ENCODE measurements around the gene TAS2R9. TPM values are rescaled to one million over a fixed set of nuclear protein-coding genes. Genes with fewer than 3 reads are reported as not detected.
A peak's percentile ranks its signal among the peaks of the same experiment; 100 is the strongest.

Gene TAS2R9, protein sequence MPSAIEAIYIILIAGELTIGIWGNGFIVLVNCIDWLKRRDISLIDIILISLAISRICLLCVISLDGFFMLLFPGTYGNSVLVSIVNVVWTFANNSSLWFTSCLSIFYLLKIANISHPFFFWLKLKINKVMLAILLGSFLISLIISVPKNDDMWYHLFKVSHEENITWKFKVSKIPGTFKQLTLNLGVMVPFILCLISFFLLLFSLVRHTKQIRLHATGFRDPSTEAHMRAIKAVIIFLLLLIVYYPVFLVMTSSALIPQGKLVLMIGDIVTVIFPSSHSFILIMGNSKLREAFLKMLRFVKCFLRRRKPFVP
- total RNA-seq: not detected

DNA sequence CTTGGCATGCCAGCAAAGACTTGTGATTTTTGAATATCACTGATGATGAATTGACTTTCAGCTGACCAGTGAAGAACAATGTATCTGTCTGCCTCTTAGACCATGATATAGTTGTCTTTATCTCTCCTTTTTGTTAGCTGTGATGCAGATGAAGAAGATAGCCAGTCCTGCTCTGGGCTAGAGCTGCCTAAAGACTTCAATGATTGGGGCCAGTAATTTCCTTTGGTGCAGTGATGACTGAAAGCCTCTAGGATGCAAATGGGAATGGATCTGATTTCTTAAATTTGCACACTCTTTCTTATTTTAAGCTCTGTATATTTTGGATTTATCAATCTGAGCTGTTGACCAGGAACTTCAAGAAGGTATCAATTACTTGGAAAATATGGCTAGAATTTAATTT lies at the start of gene TAS2R9:
TAS2R9 (minus strand) TSS at position 101 of the 400 bp plus-strand sequence; CDS start at position 8, 93 bp downstream.
- no peak within 1 kb of the TSS for H3K27ac Mint-ChIP-seq
- no peaks in the 10 kb centered on the region for H3K36me3 Mint-ChIP-seq
- H3K27me3 Mint-ChIP-seq: peaks cover 46% of the 10 kb centered on the region
- H3K4me3 Mint-ChIP-seq: no peak within 1 kb of the TSS
- no peak for DNase-seq
- H3K9me3 Mint-ChIP-seq (ENCODE audit: low read depth): no peaks in the 10 kb centered on the region
- no peak for ATAC-seq
- no peaks in the 10 kb centered on the region for H3K4me1 Mint-ChIP-seq
- CTCF ChIA-PET: no interaction called here

DNA sequence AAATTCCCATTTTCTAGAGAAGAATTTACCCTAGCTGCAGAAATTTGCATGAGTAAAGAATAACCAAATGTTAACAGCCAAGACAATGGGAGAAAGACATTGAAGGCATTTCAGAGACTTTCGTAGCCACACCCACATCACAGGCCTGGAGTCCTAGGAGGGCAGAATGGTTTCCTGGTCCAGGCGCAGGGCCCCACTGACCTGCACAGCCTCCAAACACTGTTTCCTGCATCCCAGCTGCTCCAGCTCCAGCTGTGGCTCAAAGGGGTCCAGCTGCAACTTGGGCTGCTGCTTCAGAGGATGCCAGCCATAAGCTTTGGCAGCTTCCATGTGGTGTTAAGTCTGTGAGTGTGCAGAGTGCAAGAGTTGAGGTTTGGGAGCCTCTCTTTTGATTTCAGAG lies 45.8 kb upstream of the TAS2R9 start:
- H3K27me3 Mint-ChIP-seq: no peaks in the 10 kb centered on the region
- peaks cover 15% of the 10 kb centered on the region for H3K4me1 Mint-ChIP-seq
- CTCF ChIA-PET: no interaction called here
- no peak for ATAC-seq
- no peak overlapping the region for H3K4me3 Mint-ChIP-seq
- no peak overlapping the region for H3K27ac Mint-ChIP-seq
- H3K9me3 Mint-ChIP-seq (ENCODE audit: low read depth): peaks cover 25% of the 10 kb centered on the region
- peaks cover 58% of the 10 kb centered on the region for H3K36me3 Mint-ChIP-seq
- no peak for DNase-seq

DNA sequence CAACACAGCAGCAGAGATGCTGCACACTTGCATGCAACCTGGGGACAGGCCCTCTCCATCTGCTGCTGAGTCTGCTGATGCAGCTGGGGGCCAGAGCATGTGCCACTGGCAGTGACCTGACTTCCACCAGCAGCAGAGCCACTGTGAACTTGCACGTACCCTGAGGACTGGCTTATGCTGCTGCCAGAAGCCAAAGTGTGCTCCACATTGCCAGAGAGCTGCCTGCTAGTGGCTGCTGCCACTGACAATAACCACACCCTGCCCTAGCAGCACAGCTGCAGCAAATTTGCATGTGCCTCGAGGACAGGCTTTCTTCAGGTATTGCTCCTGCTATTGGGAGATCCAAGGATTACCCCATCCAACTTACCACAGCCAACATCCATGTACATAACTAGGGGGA lies 43.8 kb upstream of the TAS2R9 start:
- H3K27ac Mint-ChIP-seq: no peak overlapping the region
- DNase-seq: no peak
- no peak overlapping the region for H3K4me3 Mint-ChIP-seq
- peaks cover 35% of the 10 kb centered on the region for H3K4me1 Mint-ChIP-seq
- CTCF ChIA-PET: no interaction called here
- ATAC-seq: no peak
- peaks cover 51% of the 10 kb centered on the region for H3K36me3 Mint-ChIP-seq
- no peaks in the 10 kb centered on the region for H3K27me3 Mint-ChIP-seq
- peaks cover 25% of the 10 kb centered on the region for H3K9me3 Mint-ChIP-seq (ENCODE audit: low read depth)

DNA sequence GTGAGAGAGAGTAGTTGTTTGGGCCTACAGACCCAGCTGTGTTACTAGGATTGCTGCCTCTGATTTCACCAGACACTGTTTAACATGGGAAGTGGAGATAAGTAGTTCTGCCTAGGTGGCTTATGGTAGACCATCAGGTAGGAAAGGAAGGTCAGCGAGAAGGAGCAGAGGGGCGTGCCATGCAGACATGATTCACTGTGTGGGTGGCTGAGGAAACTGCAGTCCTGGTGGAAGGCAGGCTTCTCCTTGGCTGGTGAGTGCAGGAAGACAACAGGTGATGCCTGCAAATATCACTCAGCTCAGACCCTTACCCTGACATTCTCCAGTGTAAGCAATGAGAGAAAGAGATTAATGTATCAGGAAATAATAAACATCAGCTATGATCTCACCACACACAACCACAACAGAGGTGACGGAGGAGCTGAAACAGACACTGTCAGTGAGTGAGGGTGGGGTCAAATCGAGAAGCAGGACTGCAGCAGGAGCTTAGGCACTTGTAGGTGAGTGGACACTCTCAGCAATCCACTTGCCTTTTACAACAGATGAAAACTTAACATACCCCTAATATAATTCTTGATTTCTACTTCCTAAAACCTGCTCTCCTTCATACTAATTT lies 41.4 kb upstream of the TAS2R9 start:
- Mint-ChIP-seq H3K36me3 (peaks cover 43% of the 10 kb centered on the region), H3K27ac (peak overlapping the region; percentile 26), H3K27me3 (no peaks in the 10 kb centered on the region), H3K4me3 (no peak overlapping the region), H3K9me3 (ENCODE audit: low read depth) (peaks cover 9% of the 10 kb centered on the region), H3K4me1 (peaks cover 38% of the 10 kb centered on the region)
- no peak for ATAC-seq
- no peak for DNase-seq
- CTCF ChIA-PET: interaction anchor here (1.2 kb wide), 1 partner anchor 32 kb away, joined by 3 read pairs; the partner anchor contains the start of gene PRH1

DNA sequence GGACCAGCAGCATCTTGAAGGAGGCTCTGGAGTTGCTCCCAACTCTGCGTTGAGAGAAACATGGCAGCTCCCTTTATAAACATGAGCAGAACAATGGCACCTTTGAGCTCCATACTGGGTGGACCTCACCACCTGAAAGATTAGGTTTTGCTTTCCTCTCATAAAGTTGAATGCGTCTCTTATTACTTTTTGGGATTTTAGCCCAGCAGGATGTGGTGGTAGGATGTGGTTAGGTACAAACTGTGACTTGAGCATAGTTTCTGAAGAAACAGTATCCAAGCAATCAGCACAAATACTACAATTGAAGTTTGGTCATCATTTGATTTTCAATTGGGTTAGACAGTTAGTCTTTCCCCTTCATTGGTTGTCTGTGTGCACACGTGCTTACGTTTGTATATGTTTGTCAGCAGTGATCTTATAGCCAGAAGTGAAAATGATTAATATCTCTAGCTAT lies 39.5 kb upstream of the TAS2R9 start, which contains the start of gene PRR4:
PRR4 (minus strand) TSS at position 51 of the 454 bp plus-strand sequence; CDS start at position 13, 38 bp downstream.
- ATAC-seq (peak; percentile 85), DNase-seq (peak; percentile 82)
- Mint-ChIP-seq H3K27ac (peak within 1 kb of the TSS; percentile 63), H3K4me3 (no peak within 1 kb of the TSS), H3K4me1 (peaks cover 38% of the 10 kb centered on the region), H3K9me3 (ENCODE audit: low read depth) (no peaks in the 10 kb centered on the region), H3K27me3 (no peaks in the 10 kb centered on the region), H3K36me3 (peaks cover 34% of the 10 kb centered on the region)
- CTCF ChIA-PET: no interaction called here

DNA sequence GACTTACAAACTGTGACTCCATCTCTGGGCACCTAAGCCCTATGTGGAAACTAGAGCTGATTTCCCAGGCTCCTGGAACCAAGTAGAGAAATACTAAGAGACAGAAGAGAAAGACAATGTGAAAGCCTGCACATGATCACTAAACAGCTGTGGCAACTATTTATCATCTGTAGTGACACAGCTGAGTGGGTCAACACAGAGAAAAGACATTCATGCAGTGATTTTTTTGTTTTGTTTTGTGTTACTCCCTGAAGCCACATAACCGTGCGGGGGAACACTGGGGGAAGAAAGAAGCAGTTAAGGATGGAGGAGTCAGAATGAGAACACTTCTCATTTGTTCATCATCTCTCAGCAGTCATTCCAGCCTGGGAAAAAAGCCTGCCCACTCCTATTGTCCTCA lies 37.8 kb upstream of the TAS2R9 start:
- no peak overlapping the region for H3K4me3 Mint-ChIP-seq
- CTCF ChIA-PET: no interaction called here
- DNase-seq: no peak
- no peaks in the 10 kb centered on the region for H3K27me3 Mint-ChIP-seq
- peaks cover 38% of the 10 kb centered on the region for H3K4me1 Mint-ChIP-seq
- no peak for ATAC-seq
- peaks cover 34% of the 10 kb centered on the region for H3K36me3 Mint-ChIP-seq
- H3K27ac Mint-ChIP-seq: no peak overlapping the region
- H3K9me3 Mint-ChIP-seq (ENCODE audit: low read depth): no peaks in the 10 kb centered on the region

DNA sequence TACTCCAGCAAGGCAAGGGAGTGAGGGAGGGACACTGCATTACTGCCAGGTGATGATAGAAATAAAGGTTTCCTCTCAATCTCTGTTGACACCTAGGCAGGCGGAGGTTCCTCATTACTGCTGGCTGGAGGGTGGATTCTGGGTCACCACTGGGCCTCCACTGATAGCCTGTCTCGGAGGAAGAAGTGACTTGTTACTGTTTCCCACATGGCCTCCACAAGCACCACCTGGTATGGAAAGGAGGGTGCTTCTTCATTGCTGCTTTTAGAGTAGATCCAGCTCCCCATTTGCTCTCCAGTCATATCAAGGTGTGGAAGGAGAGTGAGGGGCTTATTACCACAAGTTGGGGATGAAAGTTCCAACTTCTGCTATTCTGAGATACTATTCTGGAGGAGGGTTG lies 32.9 kb upstream of the TAS2R9 start:
- no peak overlapping the region for H3K27ac Mint-ChIP-seq
- no peaks in the 10 kb centered on the region for H3K4me1 Mint-ChIP-seq
- DNase-seq: no peak
- H3K4me3 Mint-ChIP-seq: no peak overlapping the region
- peaks cover 17% of the 10 kb centered on the region for H3K36me3 Mint-ChIP-seq
- no peaks in the 10 kb centered on the region for H3K27me3 Mint-ChIP-seq
- no peaks in the 10 kb centered on the region for H3K9me3 Mint-ChIP-seq (ENCODE audit: low read depth)
- no peak for ATAC-seq
- CTCF ChIA-PET: no interaction called here

DNA sequence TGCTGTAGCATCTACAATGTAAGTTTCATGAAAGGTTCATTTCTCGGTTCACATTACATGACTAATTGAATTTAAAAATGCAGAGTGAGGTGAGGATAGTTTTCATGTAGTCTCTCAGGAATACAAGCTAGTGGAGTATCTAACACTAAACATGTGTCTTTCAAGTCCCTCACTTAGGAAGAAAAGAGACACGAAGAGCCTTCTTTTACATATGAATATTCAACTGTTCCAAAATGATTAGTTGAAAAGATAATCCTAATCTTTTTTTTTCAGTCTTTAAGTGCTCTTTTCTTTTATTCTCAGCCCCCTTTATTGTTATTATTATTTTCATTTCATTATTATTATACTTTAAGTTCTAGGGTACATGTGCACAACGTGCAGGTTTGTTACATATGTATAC lies 28.5 kb upstream of the TAS2R9 start:
- H3K27me3 Mint-ChIP-seq: no peaks in the 10 kb centered on the region
- DNase-seq: no peak
- H3K9me3 Mint-ChIP-seq (ENCODE audit: low read depth): no peaks in the 10 kb centered on the region
- no peaks in the 10 kb centered on the region for H3K4me1 Mint-ChIP-seq
- H3K27ac Mint-ChIP-seq: no peak overlapping the region
- CTCF ChIA-PET: no interaction called here
- no peak for ATAC-seq
- H3K4me3 Mint-ChIP-seq: no peak overlapping the region
- peaks cover 4% of the 10 kb centered on the region for H3K36me3 Mint-ChIP-seq

DNA sequence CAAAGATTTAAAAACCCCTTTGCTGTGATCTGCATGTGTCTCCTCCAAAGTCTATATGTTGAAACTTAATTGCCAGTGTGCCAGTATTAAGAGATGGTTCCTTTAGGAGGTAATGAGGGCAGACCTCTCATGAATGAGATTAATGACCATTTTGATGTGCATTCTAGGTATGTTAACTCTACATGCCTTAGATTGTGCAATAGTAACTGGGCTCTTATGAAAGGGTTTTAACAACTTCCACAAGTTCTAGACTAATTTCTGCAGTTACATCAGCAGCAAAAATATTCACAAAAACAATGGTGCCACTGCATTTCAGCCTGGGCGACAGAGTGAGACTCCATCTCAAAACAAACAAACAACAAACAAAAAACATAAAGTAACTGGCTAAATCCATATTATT lies 20.0 kb upstream of the TAS2R9 start:
- Mint-ChIP-seq H3K27ac (no peak overlapping the region), H3K36me3 (no peaks in the 10 kb centered on the region), H3K4me1 (no peaks in the 10 kb centered on the region), H3K27me3 (no peaks in the 10 kb centered on the region), H3K4me3 (no peak overlapping the region), H3K9me3 (ENCODE audit: low read depth) (no peaks in the 10 kb centered on the region)
- CTCF ChIA-PET: no interaction called here
- ATAC-seq (no peak), DNase-seq (no peak)

DNA sequence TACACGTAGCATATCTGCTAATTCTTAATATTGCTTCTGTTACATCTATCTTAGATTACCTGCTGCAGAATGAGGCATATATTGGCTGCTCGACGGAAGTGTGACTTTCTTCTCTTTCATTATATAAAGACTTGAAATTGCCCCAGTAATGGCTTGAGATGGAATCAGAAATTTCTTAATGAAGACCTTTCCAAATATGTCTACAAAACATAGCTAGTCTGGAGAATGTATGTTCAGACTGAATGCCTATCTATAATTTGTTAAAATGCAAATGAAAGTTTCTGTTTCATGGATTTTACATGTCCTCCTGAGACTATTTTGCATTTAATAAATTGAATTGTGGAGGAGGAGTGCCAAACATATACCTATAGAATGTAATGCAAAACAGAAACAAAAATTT lies 16.3 kb upstream of the TAS2R9 start, which contains the start of gene TAS2R10:
TAS2R10 (minus strand) TSS at position 101 of the 400 bp plus-strand sequence; CDS start at position 12, 89 bp downstream.
- Mint-ChIP-seq H3K27ac (no peak within 1 kb of the TSS), H3K9me3 (ENCODE audit: low read depth) (no peaks in the 10 kb centered on the region), H3K4me1 (no peaks in the 10 kb centered on the region), H3K27me3 (no peaks in the 10 kb centered on the region), H3K36me3 (no peaks in the 10 kb centered on the region), H3K4me3 (no peak within 1 kb of the TSS)
- CTCF ChIA-PET: no interaction called here
- ATAC-seq: no peak
- DNase-seq: no peak

DNA sequence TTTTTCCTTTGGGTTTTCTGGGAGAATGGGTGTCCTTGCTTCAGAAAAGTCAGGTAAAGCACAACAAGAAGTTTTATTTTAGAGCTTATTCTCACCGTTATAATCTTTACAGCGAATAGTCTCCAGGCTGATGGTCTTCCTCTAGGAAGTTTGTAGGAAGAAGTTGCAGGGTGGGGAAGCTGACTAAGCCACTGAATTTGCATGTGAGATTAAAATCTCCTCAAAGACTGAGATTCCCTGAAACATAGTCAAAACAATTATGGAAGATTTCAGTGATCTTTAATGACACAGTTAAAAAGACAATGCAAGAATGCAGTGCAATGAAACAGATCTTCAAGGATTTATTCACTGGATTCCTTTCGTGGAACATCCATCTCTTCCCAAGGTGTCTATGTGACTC lies 15.0 kb upstream of the TAS2R9 start:
- H3K4me3 Mint-ChIP-seq: no peak overlapping the region
- ATAC-seq: no peak
- H3K27me3 Mint-ChIP-seq: no peaks in the 10 kb centered on the region
- CTCF ChIA-PET: no interaction called here
- H3K9me3 Mint-ChIP-seq (ENCODE audit: low read depth): no peaks in the 10 kb centered on the region
- no peak overlapping the region for H3K27ac Mint-ChIP-seq
- no peaks in the 10 kb centered on the region for H3K36me3 Mint-ChIP-seq
- no peaks in the 10 kb centered on the region for H3K4me1 Mint-ChIP-seq
- DNase-seq: no peak

DNA sequence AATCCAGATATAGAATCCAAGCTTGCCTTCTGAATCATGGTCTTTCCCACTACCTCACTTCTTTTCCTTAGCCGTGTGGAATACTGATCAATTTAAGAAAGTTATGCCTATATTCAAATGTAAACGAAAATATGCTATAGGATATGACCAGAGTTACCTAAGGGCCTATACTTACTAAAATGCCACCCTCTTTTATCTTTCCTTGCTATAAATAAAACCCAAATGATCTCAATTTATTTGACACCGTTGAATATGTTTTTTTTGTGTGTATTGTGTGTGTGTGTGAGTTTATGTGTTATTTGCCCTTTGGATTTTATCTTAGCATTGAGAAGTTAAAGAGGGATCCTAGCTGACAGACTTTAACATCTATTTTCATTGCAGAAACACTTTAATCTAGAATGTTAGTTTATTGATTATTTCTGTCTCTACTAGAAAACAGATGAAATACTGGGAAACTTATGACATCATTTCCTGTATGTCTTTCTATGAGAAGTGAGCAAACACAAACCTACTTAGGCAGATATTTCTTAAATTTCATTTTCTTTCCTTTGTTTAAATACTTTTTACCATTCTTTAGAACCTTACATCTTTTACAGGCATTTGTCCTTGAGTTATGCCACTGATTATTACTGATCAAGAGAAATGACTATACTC lies 2.0 kb upstream of the TAS2R9 start:
- DNase-seq (no peak), ATAC-seq (no peak)
- Mint-ChIP-seq H3K27me3 (peaks cover 34% of the 10 kb centered on the region), H3K4me3 (no peak overlapping the region), H3K9me3 (ENCODE audit: low read depth) (no peaks in the 10 kb centered on the region), H3K36me3 (no peaks in the 10 kb centered on the region), H3K27ac (no peak overlapping the region), H3K4me1 (no peaks in the 10 kb centered on the region)
- CTCF ChIA-PET: no interaction called here

DNA sequence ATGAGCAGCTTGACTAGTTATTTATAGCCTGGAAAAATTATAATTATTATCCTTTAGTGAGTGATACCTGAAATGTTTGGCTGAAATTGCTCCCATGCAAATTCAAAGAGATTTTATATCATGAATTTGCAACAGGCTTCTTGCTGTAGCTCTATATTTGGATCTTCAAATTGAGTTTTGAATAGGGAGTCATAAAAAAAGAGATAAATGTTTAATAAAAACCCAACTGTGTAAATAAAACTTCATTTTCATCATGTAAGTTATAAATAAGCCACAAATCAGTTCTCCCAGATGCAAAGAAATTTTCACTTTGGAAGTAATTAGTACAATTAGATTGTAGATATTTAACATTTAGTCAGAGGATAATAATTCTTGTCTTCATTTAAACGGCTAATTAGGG lies 2.8 kb downstream of the TAS2R9 start, which contains the start of gene TAS2R8:
TAS2R8 (minus strand) TSS at position 101 of the 400 bp plus-strand sequence. CDS start 306 bp downstream, outside the sequence.
- no peaks in the 10 kb centered on the region for H3K36me3 Mint-ChIP-seq
- CTCF ChIA-PET: no interaction called here
- H3K4me3 Mint-ChIP-seq: no peak within 1 kb of the TSS
- no peaks in the 10 kb centered on the region for H3K4me1 Mint-ChIP-seq
- ATAC-seq (no peak), DNase-seq (no peak)
- no peak within 1 kb of the TSS for H3K27ac Mint-ChIP-seq
- no peaks in the 10 kb centered on the region for H3K9me3 Mint-ChIP-seq (ENCODE audit: low read depth)
- H3K27me3 Mint-ChIP-seq: peaks cover 47% of the 10 kb centered on the region

DNA sequence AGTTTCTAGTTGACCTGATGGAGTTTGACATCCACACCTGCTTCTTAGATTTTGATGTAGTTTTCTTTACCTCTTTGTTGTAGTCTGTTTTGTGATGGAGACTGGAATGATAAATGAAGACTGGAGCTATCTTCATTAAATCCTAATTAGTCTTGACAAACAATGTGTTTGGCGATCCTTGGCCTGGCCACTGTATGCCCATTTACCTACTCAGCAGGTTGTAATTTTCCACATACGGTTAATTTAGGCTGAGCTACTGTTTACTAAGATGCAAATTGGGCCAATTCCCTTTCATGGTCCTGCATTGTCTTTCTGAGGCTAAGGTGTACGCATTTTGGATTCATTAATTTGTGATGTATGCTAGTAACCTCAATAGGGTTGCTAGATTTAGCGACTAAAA lies 7.4 kb downstream of the TAS2R9 start, which contains the start of gene TAS2R7:
TAS2R7 (minus strand) TSS at position 41 of the 400 bp plus-strand sequence. CDS start 57 bp downstream, outside the sequence.
- Mint-ChIP-seq H3K4me3 (no peak within 1 kb of the TSS), H3K4me1 (no peaks in the 10 kb centered on the region)

More for the DNA sequence above, 7.4 kb downstream of the TAS2R9 start, which contains the start of gene TAS2R7:
- no peak for DNase-seq
- no peak within 1 kb of the TSS for H3K27ac Mint-ChIP-seq
- CTCF ChIA-PET: no interaction called here
- H3K27me3 Mint-ChIP-seq: peaks cover 54% of the 10 kb centered on the region
- no peak for ATAC-seq
- H3K9me3 Mint-ChIP-seq (ENCODE audit: low read depth): no peaks in the 10 kb centered on the region
- H3K36me3 Mint-ChIP-seq: no peaks in the 10 kb centered on the region

Data from activated CD8-positive, alpha-beta memory T cell treated with anti-CD3 and anti-CD28 coated beads, Interleukin-2, amount 10 ng/mL, durations not matched to agents 7 days and 5 days (primary cell).